Cerebellar cortex (tissue), 1 donor: ENCODE data around the gene CDH13.

ENCODE experiments used
- DNase-seq: peaks from one replicate; pipeline ENCODE4 v3.0.0-alpha.2; 2015; ENCODE audit warnings: low spot score

CDH13 gene

DNA sequence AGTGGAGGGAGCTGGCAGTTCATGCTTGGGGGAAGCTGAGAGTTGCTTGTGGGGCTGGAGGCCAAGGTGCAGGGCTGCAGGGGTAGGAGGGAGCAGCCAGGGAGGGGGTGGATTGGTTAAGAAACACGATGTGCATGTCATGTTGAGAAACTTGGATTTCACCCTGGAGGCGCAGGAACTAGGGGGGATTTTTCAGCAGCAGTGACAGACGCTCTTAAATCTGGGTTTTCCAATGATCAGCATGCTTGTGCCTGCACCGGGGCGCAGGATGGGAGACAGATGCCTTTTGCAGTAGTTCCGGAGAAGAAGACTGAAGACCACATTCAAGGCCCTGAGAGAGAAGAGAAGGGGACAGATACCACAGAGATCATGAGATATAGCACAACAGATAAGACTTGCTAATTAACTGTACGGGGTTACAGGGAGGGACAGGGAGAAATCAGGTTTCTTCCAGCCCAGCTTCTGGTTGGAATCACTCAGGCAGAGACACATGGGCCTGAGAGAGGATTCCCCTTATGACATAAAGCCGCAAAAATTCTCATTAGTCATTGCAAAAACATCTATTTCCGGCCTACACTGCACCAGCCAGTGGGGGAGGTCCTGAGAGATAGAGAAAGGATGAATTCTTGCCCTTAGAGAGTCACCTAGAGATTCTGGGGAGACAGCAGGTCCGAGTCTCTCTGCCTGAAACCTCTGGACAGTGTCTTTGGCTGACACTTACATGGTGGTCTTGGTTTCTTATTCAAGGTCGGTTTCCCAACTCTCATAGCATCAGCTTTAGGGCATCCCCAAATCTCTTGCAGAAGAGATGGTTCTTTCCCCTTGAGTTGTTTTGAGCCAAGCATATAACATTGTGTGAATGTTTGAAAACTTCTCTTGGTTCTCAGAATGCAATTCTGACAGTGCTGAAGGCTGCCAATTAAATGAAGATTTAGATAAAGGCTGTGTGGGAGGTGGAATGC lies 27.1 kb downstream of the CDH13 start:
- DNase-seq, result no peak

DNA sequence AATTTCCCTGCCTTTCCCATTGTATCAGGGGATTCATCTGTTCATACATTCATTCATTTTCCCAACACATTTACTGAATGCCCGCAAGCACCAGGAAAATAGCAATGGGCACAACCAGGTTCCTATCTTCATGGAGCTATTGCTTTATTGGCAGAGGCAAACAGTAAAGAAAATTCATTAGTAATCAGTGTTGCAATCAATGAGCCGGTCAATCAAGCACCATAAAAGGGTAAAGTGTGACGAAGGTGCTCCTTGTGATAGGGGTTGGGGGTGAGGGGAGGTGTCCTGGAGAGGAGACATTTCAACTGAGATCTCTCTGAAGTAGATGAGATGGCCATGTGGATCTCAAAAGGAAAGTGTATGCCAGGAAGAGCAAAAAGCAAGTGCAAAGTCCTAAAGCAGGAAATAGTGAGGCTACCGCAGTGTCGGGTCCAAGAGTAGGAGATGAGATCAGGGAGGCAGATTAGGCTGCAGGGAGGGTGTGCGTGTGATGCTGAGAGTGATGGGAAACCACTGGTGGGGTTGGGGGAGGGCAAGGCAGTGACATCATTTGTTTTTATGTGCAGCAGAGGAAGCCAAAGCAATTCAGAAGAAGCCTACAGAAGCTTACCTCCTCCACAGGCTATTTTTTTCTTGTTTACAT lies 28.4 kb downstream of the CDH13 start:
- DNase-seq, result no peak

DNA sequence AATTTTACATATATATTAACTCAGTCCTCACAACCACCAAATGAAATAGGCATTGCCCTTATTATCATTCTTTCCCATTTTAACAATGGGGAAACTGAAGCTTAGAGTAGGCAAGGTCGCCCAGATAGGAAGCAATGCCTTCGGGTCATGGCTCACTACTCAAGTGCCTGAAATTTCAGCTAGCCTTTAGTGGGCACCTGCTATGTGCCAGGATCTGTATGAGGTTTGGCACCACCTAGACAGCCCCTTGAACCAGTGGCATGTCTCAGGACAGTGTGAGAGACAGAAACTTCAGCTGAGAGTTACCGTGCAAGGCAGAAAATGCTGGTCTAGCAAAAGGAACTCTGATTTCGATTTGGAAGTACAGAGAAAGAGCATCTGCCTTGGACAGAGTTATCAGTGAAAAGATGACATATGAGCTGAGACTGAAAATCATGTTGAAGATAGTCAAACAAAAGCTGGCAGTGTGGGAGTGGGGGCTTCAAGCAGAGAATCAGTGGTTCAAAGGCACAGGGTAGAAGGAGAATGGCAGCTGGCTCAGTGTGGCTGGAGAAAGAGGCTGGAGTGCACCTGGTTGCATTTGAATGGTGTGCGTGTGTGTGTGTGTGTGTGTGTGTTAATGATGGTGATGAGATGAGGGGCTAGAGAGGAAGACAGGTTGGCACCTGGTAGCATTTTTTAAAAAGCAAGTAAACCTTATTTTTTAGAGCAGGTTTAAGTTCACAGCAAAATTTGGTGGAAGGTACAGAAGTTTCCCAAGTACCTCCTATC lies 29.1 kb downstream of the CDH13 start:
- no peak for DNase-seq

DNA sequence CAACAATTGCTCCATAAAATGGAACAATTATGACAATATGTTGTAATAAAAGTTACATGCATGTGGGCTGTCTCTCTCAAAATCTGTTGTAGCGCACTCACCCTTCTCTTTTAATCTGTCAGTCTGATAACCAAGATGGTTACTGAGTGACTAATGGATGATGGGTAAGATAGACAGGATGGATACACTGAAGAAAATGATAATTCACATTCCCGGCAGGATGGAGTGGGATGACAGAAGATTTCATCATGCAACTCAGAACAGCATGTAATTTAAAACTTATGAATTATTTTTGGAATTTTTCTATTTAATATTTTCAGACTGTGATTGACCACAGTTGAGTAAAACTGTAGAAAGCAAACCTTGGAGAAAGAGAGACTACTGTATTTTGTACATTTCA lies 30.5 kb downstream of the CDH13 start:
- DNase-seq, result no peak

DNA sequence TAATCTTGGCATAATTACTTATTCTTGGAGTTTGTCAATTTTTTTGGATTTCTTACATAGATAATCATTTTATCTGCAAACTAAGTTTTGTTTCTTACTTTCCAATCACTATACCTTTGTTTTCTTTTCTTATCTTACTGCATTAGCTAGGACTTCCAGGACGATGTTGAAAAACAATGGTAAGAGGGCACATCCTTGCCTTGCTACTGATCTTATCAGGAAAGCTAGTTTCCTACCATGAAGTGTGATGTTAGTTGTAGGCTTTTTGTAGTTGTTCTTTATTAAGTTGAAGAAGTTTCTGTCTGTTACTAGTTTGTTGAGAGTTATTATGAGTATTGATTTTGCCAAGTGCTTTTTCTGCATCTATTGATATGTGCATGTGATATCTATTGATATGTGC lies 31.0 kb downstream of the CDH13 start:
- no peak for DNase-seq

DNA sequence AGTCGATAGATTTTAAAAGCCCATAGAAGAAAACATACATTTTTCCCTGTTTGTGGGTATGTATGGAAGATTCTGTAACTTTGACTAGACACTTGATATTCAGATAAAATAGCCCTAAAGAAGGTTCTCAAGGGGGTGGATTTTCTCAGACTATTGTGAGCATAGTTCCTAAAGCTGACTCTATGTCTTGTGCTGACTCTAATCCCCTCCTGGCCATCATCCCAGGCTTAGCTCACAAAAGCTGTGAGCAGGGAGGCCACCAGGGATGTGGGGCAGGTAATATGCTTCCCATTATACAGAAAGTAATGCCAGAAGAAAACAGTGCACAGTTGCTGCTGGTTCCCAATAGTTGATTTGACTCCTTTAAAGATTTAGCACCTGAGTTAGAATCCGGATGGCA lies 32.0 kb downstream of the CDH13 start:
- DNase-seq, result no peak

DNA sequence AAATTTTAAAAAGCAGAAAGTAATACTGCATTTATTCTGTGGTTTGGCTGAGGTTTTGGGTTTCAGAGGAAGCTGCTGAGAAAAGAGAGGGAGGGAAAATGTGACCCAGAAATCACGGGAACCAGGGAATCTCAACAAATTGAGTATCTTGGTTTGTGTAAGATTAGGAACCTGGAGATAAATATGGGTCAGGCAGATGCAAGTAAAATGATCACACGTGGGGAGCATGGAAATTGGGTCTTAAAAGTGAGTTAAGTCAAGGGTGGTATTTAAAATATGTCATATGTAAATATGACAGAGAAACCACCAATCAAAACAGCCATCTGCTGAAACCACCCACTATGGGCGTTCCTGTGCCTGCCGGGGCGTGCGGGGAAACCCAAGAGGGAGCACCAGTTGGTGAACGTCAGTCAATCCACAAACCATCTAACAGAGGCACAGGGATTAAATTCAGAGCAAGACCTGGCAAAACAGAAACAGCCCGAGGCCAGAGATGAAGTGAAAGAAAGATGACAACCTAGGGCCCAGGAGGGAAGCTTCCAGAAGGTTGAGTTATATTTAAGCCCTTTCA lies 33.4 kb downstream of the CDH13 start:
- DNase-seq, result no peak

DNA sequence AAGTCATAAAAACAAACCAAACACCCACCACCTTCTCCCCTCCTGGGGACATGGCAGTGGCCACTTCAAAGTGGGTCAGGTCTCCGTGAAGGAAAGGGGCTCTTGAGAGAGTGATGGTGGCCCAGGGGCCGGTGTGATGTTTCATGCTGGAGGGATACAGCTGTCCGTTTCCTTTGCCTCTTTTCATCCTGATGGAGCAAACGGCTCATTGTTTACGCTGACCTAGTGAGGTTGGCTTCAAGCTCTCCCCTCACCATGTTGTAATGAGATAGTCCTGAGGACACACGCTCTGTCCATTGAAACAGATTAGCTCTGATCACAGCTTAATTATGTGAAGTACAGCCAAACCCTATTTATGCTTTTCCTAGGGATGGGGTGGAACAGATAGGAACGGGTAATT lies 34.2 kb downstream of the CDH13 start:
- DNase-seq, result no peak

DNA sequence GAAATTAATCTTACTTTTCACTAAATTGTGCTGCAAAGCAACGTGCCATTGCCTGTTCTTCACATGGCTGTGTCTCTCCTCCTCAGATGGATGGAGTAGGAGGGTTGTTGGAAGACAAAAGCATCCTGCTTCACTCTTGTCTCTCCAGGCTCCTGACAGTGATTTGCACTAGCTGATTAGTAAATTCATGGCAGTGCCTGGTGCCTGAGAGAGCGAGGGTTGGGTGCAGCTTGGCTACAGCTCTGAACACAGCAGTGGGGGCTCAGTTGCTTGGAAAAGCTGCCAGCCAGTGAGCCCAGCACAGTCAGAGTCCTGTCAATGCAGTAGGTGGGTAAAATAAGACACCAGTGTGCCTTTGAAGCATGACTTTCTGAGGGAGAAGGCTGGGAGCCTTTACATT lies 37.4 kb downstream of the CDH13 start:
- DNase-seq, result no peak

DNA sequence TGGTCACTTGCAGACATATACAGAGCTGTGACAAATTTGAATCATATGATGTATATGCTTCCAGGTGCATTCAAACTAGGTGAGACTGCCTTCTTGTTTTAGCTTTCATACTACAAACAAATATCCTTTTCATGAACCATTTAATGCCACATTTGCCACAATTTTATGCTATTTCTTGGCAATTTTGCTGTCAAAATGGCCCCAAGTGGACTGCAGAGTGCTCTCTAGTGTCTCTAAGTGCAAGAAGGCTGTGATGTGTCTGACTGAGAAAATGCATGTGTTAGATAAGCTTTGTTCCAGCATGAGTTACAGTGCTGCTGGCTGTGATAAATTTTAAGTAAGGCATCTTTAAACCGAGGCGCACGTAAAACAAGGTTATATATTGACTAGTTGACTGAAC lies 38.3 kb downstream of the CDH13 start:
- DNase-seq, result no peak

DNA sequence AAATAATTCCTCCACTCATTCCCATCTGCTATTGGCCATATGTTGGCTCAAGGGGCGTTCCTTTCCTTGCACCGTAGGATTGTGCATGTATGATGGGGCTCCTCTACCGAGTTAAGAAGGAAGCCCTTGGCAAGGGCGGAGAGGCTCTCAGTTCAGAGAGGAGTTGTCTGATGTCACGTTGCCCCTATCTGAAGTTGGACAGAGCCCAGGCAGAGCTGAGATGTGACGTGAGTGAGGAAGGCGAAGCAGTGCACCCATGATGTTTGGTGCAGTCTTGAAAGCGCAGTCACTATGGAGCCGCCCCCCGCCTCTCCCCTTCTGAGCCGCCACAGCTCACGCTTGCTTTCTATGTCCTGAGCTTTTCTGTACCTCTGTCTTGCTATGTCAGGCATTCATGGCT lies 40.7 kb downstream of the CDH13 start:
- DNase-seq, result no peak

DNA sequence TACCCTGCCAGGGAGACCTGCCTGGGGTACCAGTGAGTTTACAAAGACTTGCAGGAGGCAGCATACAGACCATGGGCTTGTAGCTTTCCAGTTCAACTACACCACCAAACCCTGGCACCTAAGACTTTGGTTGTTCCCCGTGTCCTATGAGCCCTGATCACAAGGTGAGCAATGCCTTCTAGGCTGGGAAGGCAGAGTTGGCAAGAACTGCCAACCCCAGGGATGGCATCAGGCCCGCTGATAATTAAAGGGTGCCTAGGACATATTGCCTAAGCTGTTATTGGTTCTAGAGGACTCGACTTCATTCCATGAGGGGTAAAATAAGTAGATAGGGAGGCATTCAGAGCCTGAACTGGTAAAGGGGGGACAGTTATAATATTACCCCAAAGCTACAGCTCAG lies 41.3 kb downstream of the CDH13 start:
- DNase-seq, result no peak

DNA sequence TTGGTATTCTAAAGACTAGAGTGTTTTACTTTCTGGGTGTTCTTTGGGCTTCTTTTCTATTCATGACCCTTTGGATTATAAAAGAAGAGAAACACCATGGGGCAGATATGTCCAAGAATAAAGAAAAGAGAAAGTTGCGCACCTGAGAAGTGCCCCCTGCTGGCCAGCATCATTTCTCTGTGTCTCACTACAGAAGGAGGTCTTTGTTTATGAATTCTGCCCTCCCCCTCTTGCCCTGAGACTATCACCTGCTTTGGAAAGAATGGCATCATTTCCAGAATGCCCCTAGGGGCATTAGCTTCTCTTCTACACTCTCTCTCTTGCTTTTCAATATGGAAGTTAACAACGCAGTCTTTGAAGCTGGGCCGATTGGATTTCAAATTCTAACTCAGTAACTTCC lies 45.0 kb downstream of the CDH13 start:
- no peak for DNase-seq

DNA sequence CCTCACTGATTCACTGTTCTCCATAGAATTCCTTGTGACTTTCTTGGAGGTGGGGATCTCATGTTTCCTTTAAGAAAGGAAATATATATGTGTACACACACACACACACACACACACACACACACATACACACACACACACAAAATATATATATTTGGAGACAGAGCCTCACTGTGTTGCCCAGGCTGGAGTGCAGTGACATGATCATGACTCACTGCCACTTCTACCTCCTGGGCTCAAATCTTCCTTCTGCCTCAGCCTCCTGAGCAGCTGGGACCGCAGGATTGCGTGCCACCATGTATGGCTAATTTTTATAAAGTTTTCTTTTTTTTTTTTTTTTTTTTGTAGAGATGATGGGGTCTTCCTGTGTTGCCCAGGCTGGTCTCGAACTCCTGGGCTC lies 45.9 kb downstream of the CDH13 start:
- DNase-seq, result no peak

DNA sequence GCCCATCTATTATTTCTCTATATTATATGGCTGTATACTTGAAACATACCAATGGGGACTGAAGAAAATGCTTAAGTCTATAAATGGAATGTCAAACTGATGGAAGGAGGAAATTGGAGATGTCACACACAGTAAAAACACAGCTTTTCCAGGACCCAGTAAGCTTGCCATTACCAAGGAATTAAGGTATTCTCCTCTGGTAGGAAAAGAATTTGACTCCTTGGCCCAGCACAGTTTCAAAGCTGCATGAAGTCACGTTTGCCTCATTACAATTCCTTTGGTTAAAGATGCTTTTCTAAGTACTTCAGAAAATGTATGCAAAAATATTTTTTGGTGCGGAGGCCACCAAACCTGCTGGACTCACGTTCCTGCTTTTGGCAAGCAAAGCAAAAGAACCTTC lies 48.5 kb downstream of the CDH13 start:
- DNase-seq, result no peak

DNA sequence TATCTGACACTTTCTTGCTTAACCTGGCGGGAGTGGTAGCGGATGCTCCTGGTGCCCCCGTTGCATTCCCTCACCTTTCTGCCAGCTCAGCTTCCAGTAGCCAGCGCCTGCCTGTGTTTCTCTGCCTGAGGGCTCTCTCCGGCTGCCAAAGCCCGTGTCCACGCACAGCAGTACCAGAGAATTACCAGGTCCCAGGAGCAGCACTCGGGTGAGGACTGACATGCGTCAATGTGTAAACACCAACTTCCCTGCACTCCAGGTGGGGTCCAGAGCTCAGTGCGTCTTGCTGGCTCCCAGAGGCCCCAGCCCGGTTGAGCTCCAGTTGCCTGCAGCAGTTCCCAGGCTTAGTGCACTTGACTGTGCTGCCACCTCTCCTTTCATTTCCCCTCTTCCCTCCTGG lies 54.8 kb downstream of the CDH13 start:
- no peak for DNase-seq

DNA sequence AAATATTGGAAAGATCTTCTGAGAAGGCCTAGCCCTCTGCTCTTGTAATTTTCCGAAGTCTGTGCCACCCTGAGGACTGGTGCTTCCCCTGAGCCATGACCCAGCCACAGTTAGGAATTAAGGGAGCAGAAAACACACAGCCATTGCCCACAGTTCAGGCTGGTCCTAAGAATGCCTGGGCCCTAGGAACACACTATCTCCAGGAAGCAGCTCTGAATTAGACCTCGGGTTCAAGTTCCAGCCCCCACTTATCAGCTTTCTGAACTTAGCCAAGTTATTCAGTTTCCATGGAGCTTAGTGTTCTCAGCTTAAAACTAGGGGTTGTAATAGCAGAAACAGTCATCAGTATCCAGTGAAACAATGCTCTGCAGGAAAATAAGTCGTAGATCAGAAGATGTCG lies 56.0 kb downstream of the CDH13 start:
- no peak for DNase-seq

DNA sequence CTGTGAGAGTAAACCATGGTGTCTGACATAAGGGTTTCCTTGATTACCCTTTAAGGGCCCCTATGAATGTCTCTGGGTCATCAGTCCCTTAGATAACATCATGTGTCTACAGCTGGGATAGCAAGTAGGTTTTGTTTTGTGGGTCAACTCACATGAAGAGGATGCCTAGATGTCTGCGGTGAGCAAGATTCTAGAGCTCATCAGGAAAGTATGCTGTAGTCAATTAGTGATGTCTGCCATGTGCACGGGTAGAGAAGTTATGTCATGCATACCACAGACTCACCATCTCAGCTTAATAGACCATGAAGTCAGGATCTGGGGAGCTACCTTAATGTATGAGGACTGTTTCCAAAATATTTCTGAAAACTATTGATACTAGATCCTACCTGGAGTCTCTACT lies 57.5 kb downstream of the CDH13 start:
- DNase-seq, result no peak

DNA sequence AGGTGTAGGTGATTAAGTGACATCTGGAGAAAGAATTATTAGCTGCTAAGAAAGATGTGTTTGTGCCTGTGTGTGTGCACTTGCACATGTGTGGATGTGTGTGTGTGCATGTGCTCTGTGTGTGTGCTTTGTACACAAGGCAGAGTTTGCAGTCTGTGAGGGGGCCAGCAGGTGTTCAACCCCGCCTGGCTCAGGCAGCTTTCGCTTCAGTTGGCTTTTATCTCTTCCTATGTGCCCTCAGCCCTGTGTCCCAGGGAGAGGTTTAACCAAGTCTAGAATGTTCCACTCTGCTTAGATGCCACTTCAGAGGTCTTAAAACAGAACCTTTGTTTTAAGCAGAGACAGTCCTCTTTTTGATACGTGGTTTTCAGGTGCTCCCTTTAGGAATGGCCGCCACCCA lies 58.8 kb downstream of the CDH13 start:
- DNase-seq, result no peak

DNA sequence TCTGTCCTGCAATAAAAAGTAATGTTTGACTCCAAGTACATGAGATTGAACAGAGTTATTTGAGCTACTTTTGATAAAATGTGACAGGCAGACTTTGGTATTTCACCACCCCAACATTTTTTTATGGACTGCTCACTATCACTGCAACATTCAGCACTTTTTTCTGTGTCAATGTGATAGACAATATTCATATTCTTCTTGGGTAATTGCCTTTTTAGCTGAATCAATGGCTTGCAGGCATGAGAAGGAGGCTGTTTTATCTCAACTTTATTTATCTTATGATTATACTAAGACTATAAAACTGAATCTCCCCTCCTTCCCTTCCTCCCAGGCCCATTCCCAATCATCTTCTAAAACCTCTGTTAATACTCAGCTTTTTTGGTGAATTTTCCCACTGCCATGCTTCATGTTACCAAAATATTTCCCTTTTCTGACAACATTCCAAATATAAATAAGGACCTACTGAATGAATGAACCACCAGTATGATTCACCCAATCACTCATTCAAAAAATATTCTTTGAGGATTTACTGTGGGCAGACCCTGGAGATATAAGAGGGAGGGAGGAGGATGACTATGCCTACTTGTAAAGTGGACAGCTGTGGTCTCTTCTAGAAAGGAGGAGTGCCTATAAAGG lies 67.6 kb downstream of the CDH13 start:
- no peak for DNase-seq

DNA sequence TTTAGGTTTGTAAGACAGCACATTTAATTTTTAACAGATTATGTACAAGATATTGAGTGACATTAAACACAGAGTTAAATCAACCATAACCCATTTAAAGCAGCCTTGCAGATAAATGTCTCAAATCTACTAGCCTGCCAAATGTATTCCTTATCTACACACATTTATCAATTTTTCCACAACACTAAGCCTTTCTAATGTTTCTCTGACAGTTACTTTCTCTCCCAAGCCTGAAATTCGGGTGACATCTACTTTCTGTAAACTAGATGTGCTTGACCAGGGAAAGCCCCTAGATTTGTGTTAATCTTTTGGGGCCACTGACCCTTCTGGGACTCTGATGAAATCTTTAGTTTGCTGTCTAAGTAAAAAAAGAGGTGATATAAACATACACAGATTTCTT lies 69.0 kb downstream of the CDH13 start:
- DNase-seq, result no peak

DNA sequence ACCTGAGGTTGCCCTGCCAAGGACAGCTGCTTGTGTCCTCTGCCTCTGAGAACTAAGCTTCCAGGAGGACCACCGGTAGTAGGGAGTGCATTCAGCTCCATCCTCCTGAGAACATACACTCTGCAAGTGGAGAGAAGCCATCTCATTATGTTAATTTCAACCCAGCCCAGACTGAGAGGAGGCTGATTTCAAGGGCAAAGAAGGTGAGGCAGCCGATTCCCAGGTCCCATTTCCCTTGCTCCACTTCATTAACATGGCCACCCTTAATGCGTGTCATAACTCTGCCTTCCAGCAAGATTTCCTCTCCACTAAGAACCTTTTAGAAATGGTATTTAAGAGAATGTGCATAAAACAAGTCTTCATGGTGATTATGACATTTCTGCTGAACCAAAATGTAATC lies 72.5 kb downstream of the CDH13 start:
- DNase-seq, result no peak
